IMR-90 (cell line): Measurements from ENCODE around the gene VEPH1. TPM values are rescaled to one million over a fixed set of nuclear protein-coding genes. Genes with fewer than 3 reads are reported as not detected.

ENCODE experiments used
- ATAC-seq: fragments of 200-7000 bp; cut with Tn5 transposase; 2 replicates; pipeline ENCODE4 v1.9.1; 2020; ENCODE audit warnings: low read depth, mild to moderate bottlenecking, moderate library complexity
- BruUV-seq: library from RNA; stranded (reverse); fragments of 400-500 nt; replicated peaks from 2 replicates; lab custom pipeline; 2021; lab: Mats Ljungman, UMichigan
- CTCF ChIA-PET: fragments of 300-600 bp; formaldehyde crosslinking; extraction: SDS; loops from one replicate; lab custom pipeline; 2021; ENCODE audit warnings: antibody characterized with exemption; lab: Yijun Ruan, JAX
- POLR2A ChIA-PET: fragments of 300-600 bp; sonication (Branson Sonifier 250); formaldehyde crosslinking; loops from one replicate; lab custom pipeline; 2022; ENCODE audit warnings: antibody characterized with exemption; ENCODE audit not compliant: unreplicated experiment; lab: Charles Lee
- DNase-seq: peaks from one replicate; pipeline ENCODE4 v3.0.0; 2013
- H2AFZ ChIP-seq: replicated peaks from 2 replicates; pipeline ENCODE3; 2013; ENCODE audit warnings: low read length, mild to moderate bottlenecking; ENCODE audit not compliant: poor library complexity
- H2AK5ac ChIP-seq: 2 replicates; pipeline ENCODE4 v1.6.1; 2013; ENCODE audit warnings: low read depth, low read length, inconsistent platforms
- H2AK9ac ChIP-seq: replicated peaks from 2 replicates; pipeline ENCODE3; 2013; ENCODE audit warnings: mild to moderate bottlenecking, low read depth, low read length, moderate library complexity; ENCODE audit not compliant: poor library complexity
- H2BK120ac ChIP-seq: 2 replicates; pipeline ENCODE4 v1.6.1; 2013; ENCODE audit warnings: low read depth, low read length, inconsistent platforms
- H2BK15ac ChIP-seq: 3 replicates; pipeline ENCODE4 v1.6.1; 2013; ENCODE audit warnings: low read depth, low read length, inconsistent platforms
- H2BK20ac ChIP-seq: 2 replicates; pipeline ENCODE4 v1.6.1; 2013; ENCODE audit warnings: low read depth, mild to moderate bottlenecking, inconsistent platforms, low read length, moderate library complexity
- H2BK5ac ChIP-seq: 2 replicates; pipeline ENCODE4 v1.6.1; 2013; ENCODE audit warnings: mild to moderate bottlenecking, low read depth, low read length, inconsistent platforms; ENCODE audit not compliant: poor library complexity, severe bottlenecking
- H3K14ac ChIP-seq: replicated peaks from 2 replicates; pipeline ENCODE4 v1.6.1; 2013; ENCODE audit warnings: low read depth, low read length, inconsistent platforms
- H3K18ac ChIP-seq: 2 replicates; pipeline ENCODE4 v1.6.1; 2013; ENCODE audit warnings: low read depth, low read length, control low read depth
- H3K23ac ChIP-seq: 2 replicates; pipeline ENCODE4 v1.6.1; 2013; ENCODE audit warnings: low read depth, low read length, inconsistent platforms
- H3K27ac ChIP-seq: 2 replicates; pipeline ENCODE4 v1.5.1; 2013; ENCODE audit warnings: mild to moderate bottlenecking, control low read depth, low read length; ENCODE audit not compliant: insufficient read depth
- H3K27me3 ChIP-seq: 2 replicates; pipeline ENCODE4 v1.6.1; 2013; ENCODE audit warnings: low read length; ENCODE audit not compliant: control insufficient read depth, insufficient read depth
- H3K36me3 ChIP-seq: 2 replicates; pipeline ENCODE4 v1.6.1; 2013; ENCODE audit warnings: low read length, mixed read lengths; ENCODE audit not compliant: control insufficient read depth, insufficient read depth
- H3K4ac ChIP-seq: 2 replicates; pipeline ENCODE4 v1.6.1; 2013; ENCODE audit warnings: low read depth, low read length, inconsistent platforms
- H3K4me1 ChIP-seq: 2 replicates; pipeline ENCODE4 v1.6.1; 2013; ENCODE audit warnings: low read length, mixed read lengths; ENCODE audit not compliant: control insufficient read depth, insufficient read depth
- H3K4me2 ChIP-seq: 2 replicates; pipeline ENCODE4 v1.6.1; 2013; ENCODE audit warnings: low read depth, mild to moderate bottlenecking, control low read depth, low read length, moderate library complexity
- H3K4me3 ChIP-seq: 2 replicates; pipeline ENCODE4 v1.5.1; 2013; ENCODE audit warnings: low read depth, mild to moderate bottlenecking, control low read depth, low read length, moderate library complexity; ENCODE audit not compliant: insufficient read depth
- H3K56ac ChIP-seq: 2 replicates; pipeline ENCODE4 v1.6.1; 2013; ENCODE audit warnings: low read length, inconsistent platforms; ENCODE audit not compliant: insufficient read depth; ENCODE audit errors: extremely low read depth
- H3K79me1 ChIP-seq, 2 experiments: 2 replicates each; pipeline ENCODE4 v1.6.1; 2013; ENCODE audit warnings: low read length in 2 of 2, inconsistent platforms in 1 of 2, low read depth in 1 of 2
- H3K9ac ChIP-seq: 2 replicates; pipeline ENCODE4 v1.6.1; 2013; ENCODE audit warnings: low read depth, low read length, control low read depth
- H3K9me1 ChIP-seq: 2 replicates; pipeline ENCODE4 v1.6.1; 2013; ENCODE audit warnings: low read length, inconsistent platforms; ENCODE audit not compliant: insufficient read depth
- H3K9me3 ChIP-seq: 2 replicates; pipeline ENCODE4 v1.6.1; 2013; ENCODE audit warnings: low read length; ENCODE audit not compliant: control insufficient read depth, insufficient read depth
- H4K20me1 ChIP-seq: 2 replicates; pipeline ENCODE4 v1.6.1; 2013; ENCODE audit warnings: low read length, inconsistent platforms; ENCODE audit not compliant: insufficient read depth
- H4K5ac ChIP-seq: 2 replicates; pipeline ENCODE4 v1.6.1; 2013; ENCODE audit warnings: mild to moderate bottlenecking, low read depth, low read length, control low read depth
- H4K8ac ChIP-seq, 2 experiments: 2 replicates each; pipeline ENCODE4 v1.6.1; 2013; ENCODE audit warnings: low read depth in 2 of 2, low read length in 2 of 2, control low read depth in 1 of 2, inconsistent platforms in 1 of 2
- H4K91ac ChIP-seq: 2 replicates; pipeline ENCODE4 v1.6.1; 2013; ENCODE audit warnings: low read depth, low read length, inconsistent platforms; ENCODE audit not compliant: insufficient read depth
- BHLHE40 ChIP-seq: fragments of 150-350 bp; IDR thresholded peaks from 2 replicates; pipeline ENCODE4 v1.6.1; 2016; ENCODE audit warnings: mild to moderate bottlenecking, low read depth, low read length
- ELK1 ChIP-seq: fragments of 150-350 bp; IDR thresholded peaks from 2 replicates; pipeline ENCODE4 v1.6.1; 2016; ENCODE audit warnings: low read depth, mild to moderate bottlenecking, low read length, moderate library complexity, borderline replicate concordance
- MXI1 ChIP-seq: IDR thresholded peaks from 2 replicates; pipeline ENCODE4 v1.6.1; 2012; ENCODE audit warnings: low read depth, mild to moderate bottlenecking, low read length, moderate library complexity, borderline replicate concordance
- POLR2A ChIP-seq: IDR thresholded peaks from 2 replicates; pipeline ENCODE4 v1.6.1; 2012; ENCODE audit warnings: mild to moderate bottlenecking, low read depth, low read length
- dilution Hi-C: fragments of 300-500 bp; cut with HindIII; formaldehyde crosslinking; loops from one replicate; pipeline ENCODE4 v1.14.3; 2018; ENCODE audit warnings: low sequenced_read_pairs; ENCODE audit not compliant: unreplicated experiment
- in situ Hi-C: fragments of 300-500 bp; cut with MboI; formaldehyde crosslinking; loops from 3 replicates; pipeline ENCODE4 v1.14.3; 2019; ENCODE audit warnings: low sequenced_read_pairs, inconsistent platforms, mixed read lengths
- intact Hi-C: fragments of 100-400 bp; cut with micrococcal nuclease; formaldehyde crosslinking; loops from 2 replicates; pipeline ENCODE4 v1.10.0; 2022
- polyA plus RNA-seq, 3 experiments: library from polyadenylated mRNA; depleted of rRNA; stranded (reverse); fragments of >200 nt; gene quantifications; 2 replicates each; pipeline ENCODE4 v1.2.3, GENCODE V29; 2012; ENCODE audit warnings: low replicate concordance in 1 of 3
- total RNA-seq: library from RNA; depleted of rRNA; stranded (reverse); fragments of >200 nt; gene quantifications from 2 replicates; pipeline ENCODE4 v1.2.3, GENCODE V29; 2012

The VEPH1 gene
- total and polyA plus RNA-seq, 2 of the 4 experiments (the other 2 are of a cell fraction) = 30.5 to 130 TPM

DNA sequence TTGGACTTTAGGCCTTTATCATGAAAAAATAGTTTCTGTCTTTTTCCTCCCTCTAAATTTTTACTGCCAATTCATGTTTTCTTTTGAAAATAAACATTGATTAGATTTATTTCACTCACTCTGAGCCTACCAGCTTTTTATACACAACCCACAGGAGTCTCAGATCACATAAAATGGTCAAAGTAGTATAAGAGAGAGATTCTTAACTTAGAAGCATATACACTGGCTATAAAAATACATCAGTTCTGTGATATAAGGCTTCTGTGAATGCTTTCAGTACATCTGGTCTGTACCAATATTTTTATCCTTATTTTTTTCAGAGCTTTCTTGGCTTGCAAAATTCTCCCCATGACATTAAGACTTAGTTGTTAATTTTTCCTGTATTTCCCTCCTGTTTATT lies 183.5 kb downstream of the VEPH1 start:
- Histone ChIP-seq H3K36me3 (no peaks in the 10 kb centered on the region), H3K79me1 (no peaks in the 10 kb centered on the region), H3K23ac (no peak overlapping the region), H3K27me3 (no peaks in the 10 kb centered on the region), H2BK20ac (no peak overlapping the region), H4K5ac (no peak overlapping the region), H3K4me2 (no peak overlapping the region), H4K20me1 (no peaks in the 10 kb centered on the region), H3K9me3 (no peaks in the 10 kb centered on the region), H2AK9ac (no peak overlapping the region), H3K9ac (no peak overlapping the region), H3K14ac (no peak overlapping the region), H2BK120ac (no peak overlapping the region), H4K8ac (no peak overlapping the region; a peak in 1 of 4 replicates), H2AK5ac (no peak overlapping the region), H3K27ac (no peak overlapping the region), H3K4me3 (no peak overlapping the region), H3K56ac (no peak overlapping the region), H3K4ac (no peak overlapping the region), H2AFZ (no peak overlapping the region), H2BK5ac (no peak overlapping the region), H3K18ac (no peak overlapping the region), H4K91ac (no peak overlapping the region), H2BK15ac (no peak overlapping the region), H3K4me1 (no peaks in the 10 kb centered on the region), H3K9me1 (no peaks in the 10 kb centered on the region)
- TF ChIP-seq POLR2A (no peak), MXI1 (no peak), BHLHE40 (no peak), ELK1 (no peak)
- DNase-seq (no peak), ATAC-seq (no peak)
- ChIA-PET CTCF (no interaction called here), POLR2A (no interaction called here)
- in situ Hi-C loops = no loop called here
- dilution Hi-C loops = no loop called here
- BruUV-seq = no TSS peak
- intact Hi-C loops = loop anchor here (5.0 kb wide), 1 partner anchor 92 kb away; no protein-coding TSS in a partner anchor
